HG03558 (cell line): ENCODE data around the gene RHOV.
A peak's percentile ranks its signal among the peaks of the same experiment; 100 is the strongest.

Source experiments
- ATAC-seq: cut with Tn5 transposase; IDR thresholded peaks from one replicate; pipeline ENCODE4 v1.9.1; 2021; ENCODE audit warnings: moderate number of reproducible peaks; ENCODE audit not compliant: unreplicated experiment; ENCODE audit errors: extremely low read depth

The RHOV gene, protein sequence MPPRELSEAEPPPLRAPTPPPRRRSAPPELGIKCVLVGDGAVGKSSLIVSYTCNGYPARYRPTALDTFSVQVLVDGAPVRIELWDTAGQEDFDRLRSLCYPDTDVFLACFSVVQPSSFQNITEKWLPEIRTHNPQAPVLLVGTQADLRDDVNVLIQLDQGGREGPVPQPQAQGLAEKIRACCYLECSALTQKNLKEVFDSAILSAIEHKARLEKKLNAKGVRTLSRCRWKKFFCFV

DNA sequence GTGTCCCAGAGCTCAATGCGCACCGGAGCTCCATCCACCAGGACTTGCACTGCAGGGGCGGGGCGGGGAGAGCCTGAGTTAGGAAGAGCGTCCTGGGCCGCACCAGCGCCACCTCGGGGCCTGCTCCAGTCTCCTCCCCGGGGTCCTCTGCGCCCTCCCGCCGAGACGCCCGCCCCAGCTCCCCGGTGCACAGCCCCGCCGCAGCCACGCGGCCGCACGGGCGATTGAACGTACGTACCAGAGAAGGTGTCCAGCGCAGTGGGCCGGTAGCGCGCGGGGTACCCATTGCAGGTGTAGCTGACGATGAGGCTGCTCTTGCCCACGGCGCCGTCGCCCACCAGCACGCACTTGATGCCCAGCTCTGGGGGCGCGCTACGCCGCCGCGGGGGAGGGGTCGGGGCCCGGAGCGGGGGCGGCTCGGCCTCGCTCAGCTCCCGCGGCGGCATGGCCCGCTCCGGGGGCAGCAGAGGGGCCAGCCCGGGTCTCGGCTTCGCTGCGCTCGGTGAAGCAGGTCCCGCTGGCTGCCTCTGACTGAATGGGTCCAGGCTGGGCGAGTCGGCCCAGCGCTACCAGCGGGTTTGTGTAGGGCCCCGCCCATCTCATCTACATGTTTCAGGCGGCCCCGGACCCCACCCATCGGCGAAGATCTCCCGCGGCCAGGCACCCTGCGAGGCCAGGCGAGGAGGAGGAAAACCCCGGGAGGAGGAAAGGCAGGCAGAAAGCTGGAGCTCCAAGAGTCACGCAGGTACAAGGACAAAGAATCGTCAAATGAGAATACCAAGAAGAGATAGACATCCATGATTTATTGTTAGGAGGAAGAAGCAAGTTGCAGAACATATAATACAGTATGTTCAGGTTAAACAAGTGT is at the start of gene RHOV:
RHOV (minus strand) TSS at position 541 of the 868 bp plus-strand sequence; CDS start at position 446, 95 bp downstream.
- ATAC-seq: peak; percentile 41

DNA sequence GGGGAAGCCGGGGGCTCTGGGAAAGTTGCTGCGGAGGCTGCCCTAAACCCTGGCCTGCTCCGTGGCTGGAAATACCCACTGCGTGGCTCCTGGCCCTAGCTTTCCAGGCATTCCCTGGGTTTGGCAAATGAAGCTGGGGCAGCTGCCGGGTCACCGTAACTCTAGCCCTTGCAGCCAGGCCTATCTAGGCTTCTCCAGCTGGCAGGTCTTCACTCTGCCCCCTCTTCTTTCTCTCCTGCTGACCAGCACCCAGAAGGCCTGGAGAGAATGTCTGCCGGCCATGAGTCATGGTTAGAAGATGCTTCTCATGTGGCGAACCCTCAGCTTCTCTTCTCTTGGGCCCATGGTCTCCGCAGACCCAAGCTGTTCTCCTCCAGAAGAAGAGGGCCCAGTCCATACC is 49.5 kb upstream of the RHOV start:
- no peak for ATAC-seq

DNA sequence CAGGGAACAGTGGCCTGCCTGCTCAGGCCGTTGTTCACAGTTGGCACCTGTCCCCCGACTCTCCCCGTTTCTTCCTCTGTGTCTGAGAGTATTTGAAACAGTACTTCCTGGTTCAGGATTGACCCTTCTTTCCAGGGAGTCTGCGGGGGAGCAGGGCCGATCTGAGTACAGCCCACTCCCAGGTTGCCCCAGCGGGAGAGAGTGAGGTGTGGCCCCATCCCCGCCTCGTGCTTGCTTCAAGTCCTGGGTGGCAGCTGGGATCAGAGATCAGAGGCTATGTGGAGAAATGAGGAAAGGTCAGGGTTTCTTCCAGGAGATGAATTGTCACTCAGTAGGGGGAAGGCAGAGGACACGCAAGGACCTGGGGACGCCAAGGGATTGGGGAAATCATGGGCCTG is 48.6 kb upstream of the RHOV start:
- ATAC-seq: no peak

DNA sequence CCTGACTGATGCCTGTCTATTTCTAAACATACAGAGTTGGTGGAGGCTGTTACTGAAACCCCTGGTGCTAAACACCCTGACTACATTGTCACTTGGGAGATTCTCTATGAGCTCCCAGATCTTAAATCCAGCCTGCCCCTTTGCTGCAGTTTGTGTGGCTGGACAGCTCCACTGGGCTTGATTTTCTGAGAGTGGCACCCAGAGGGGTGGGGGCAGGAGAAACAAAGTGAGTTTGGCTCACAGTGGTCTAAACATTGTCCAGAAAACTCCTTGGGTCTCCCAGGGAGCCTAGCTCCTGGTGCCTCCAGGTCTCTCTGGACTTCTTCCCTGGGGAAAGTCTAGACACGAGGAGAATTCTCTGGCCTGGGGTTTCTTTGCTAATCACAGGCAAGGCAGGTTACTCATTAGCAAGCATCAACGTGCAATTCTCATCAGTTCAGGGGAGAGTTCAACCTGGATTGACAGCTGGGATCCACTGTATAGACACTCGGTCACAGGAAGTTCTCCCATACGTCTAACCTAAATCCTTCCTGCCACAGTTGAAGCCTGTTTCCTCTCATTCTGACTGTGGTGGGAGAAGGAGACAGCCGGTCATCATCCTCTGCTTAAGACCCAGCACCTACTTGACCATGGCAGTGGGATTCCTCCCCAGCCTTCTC is 48.0 kb upstream of the RHOV start:
- no peak for ATAC-seq

DNA sequence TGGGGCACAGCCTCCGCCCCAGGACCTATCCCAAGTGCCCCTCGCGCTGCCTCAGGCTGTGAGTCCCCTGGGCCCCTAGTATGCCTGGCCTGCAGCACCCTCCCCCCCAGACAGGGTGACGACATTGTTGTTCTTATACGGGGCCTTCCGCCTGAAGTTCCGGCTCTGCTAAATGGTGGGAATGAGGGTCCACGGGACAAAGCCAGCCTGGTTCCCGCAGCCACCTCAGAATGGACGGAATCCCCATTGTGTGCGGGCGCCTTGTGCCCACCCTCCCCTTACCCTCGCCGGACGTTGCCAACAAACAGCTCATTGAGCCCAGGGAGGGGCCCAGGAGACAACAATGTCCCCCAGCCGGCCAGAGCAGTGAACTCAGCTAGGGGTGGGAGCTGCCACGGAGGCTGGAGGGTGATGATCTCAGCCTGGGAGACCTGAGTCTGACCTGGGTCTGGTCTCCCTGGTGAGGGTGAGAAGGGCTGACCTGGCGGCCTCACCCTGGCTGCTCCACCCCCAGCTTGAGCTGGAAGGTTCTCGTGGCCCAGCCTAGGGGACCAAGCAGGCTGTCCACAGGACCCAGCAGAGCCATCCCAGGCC is 44.9 kb upstream of the RHOV start:
- no peak for ATAC-seq

DNA sequence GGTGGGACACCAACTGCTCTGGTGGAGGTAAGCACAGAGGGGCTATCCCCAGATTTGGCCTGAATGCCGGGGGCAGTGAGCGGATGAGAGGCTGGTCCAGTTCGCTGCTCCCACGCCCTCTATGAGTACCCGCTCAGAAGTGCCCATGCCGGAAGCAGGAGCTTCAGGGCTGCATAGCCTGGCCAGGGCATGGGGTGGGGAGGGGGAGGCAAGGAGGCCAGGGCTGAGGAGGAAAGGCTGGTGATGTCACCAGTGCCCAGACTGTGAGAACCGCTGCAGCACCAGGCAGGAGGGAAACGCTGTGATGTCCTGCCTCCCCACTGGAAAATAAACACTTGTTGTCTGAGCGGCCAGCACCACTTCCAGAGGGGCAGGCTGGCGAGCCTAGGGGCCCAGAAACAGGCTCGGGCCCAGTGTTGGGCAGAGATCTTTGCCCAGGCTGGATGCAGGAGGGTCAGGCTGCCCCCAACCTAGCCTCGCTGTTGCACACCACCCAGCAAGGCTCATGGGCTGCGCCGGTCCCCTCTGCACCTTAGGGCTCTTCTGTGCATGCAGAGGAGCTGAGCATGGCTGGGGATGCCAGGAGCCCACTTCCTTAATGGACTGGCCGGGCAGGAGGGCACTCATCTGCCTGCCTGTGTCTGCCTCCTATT is 44.2 kb upstream of the RHOV start:
- ATAC-seq: no peak

DNA sequence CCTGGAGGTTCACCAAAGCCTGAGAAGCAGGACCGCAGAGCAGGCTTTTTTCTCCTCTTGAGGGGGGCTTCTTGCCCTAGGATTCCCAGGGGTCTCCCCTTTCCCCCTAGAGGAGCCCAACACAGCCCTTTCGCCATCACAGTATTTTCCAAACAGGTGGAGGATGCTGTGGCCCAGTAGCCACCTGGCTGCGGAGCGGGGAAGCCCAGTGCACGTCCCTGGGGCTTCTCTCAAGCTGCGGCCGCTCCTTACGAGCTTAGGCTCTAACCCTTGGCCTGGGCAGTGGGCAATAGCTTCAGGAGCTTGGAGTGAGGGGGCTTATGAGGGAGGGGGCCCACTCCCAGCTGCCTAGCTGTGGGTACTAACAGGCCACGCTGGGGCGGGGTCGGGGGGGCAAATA is 43.6 kb upstream of the RHOV start:
- ATAC-seq: no peak

DNA sequence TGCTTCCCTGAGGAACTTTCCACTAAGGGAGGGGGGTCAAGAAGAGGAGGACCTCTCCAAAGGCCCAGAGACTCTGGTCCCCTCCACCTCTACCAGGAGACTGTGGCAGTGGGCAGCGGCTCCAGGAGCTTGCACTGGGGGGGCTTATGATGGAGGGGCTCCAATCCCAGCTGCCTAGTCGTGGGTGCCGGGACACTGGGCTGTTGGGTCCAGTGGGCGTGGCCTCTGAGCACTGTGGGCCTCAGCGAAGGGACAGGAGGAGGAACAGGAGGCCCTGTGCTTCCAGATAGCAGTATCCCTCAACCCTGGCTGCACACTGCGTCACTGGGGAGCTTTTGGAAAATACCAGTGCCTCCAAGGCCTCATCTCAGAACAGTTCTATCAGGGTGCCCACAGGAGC is 41.6 kb upstream of the RHOV start:
- ATAC-seq: no peak

DNA sequence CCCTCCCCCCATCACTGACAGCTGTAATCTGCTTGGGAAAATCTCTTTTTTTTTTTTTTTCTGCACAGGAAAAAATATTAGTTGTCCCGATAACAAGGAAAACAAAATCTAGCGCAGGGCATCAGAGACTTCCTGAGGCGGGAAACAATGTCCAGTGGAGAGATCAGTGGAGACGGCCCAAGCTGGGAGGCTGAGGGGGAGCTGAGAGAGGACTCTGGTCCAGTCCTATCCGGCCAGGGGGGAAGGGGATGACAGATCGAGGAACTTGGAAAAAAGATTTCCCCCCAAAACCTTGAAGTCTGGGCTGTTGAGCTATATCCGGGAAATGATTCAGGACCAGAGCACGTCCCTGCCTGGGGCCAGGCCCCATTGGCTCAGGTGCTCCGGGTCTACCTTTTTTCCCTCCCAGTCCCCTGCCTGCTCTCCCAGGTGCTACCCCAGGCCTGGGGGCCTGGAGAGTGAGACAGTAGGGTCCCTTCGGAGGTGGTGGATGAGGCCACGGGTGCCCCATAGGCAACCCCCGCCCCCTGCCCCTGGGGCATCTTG is 41.2 kb upstream of the RHOV start:
- ATAC-seq: no peak

DNA sequence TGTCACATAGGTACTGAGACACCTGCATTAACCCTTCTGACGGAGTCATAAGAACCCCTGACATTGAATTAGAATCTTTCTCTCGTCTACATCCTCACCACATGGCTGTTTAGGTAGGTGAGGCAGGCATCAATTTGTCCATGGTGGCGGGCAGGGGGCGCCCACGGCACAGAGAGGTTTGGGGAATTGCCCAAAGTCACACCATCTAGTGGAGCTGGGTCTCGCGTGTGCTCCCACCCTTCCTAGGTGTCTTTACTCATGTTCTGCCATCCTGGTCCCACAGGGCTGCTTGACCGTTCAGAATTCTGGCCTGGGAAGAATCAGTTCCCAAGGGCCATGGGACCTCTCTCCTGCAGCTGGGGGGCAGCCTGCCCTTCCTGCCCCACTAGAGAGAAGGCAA is 40.5 kb upstream of the RHOV start:
- ATAC-seq: no peak

DNA sequence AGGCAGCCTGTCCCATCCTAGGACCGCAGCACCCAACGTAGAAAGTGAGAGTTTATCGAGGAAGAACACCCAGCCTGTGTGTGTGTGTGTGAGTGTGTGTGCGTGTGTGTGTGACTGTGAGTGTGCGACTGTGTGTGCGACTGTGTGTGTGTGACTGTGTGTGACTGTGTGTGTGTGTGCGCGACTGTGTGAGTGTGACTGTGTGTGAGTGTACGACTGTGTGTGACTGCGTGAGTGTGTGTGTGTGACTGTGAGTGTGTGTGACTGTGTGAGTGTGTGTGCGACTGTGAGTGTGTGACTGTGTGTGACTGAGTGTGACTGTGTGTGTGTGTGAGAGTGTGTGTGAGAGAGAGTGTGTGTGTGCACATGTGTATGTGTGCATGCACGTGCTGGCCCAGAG is 40.0 kb upstream of the RHOV start:
- ATAC-seq: no peak

DNA sequence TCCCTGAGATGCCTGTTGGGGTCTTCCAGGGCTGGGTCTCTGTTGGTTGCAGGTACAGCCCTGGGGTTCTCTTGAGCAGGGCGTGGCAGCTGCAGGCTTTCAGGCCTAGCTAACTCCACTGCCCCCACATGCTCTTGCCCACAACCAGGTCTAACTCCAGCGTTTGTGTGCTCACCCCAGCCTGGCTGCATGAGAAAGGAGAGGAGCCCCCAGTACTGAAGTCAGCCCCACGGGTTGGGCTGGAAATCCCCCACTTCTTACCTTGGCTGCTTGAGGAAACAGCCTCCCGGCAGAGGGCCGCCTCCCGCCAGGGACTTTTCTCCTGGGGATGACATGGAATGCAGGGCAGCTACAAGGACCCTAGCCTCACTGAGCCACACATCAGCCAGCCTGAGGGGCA is 38.4 kb upstream of the RHOV start:
- no peak for ATAC-seq

DNA sequence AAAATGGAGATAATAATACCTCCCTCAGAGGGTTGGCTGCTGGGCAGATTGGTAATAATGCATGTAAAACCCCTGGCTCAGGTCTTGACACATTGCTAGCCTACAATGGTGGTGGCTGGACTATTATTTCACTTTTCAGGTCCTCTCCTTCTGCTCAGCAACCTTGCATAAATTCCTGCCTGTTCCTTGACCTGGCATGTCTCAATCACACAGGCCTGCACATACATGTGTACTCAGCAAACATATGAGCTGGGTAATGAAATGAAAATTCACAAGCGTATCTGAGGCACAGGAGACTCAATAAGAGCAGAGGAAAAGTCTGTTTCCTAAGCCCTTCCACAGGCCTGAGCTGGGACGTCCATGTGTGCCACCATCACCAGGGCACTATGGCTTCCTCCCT is 37.7 kb upstream of the RHOV start:
- ATAC-seq: no peak

DNA sequence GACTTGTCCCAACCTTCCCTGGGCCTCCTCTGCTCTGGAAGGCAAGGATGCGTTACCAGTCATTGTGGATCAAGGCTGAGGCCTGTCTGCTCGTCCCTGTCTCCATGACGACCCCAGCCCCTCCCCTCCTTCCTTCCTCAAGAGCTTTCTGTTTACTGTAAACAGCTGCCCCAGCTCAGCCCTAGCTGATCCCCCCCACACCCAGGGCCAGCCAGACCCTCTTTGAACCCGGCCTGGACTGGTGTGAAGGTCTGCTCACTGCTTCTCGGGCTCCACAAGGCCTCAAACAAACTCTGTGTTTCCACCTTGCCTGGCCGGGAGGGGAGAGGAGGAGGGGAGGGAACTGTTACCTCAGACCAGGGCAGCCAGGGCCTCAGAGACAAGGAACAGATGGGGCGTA is 37.1 kb upstream of the RHOV start:
- no peak for ATAC-seq

DNA sequence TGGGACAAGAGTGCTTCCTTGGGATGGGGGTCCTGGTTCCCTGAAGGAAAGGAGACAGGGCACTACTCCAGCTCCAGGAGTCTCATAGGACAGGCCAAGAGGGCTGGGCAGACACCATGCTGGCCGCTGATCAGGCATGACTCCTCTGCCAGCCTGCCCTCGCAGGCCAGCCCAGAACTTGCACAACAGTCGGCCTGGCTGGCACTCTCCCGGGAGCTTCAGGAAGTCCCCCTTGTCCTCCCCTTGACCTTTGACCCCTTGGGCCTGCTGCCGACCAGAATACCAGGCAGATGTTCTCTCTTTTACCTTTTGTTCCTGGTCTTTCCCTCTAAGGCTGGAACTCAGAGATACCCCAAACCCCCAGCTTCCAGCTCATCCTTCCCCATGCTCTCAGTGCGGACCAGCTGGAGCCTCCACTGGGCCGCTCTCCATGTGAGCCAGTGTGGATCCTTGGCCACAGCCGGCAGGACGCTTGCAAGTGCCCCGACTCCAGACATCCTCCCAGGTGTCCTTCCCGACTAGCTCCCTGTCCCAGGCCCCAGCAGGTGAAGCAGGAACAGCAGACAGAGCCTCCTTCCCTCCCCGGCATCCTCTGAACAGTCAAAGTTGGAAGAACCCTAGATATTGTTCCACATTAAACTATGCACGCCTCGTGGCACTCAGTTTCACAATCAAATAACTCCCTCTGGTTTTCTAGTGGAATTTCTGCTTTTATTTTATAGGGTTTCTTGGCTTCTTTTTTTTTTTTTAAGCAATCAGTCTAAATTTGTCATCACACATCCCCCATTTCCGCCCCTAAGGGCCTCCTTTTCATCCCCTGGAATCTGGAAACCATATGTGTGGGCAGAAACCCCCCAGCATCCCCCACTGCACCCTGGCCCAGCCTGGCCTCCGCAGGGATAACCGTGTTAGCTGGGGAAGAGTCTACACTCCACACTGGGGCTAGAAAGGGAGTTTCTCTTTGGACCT is 35.9 kb upstream of the RHOV start:
- no peak for ATAC-seq

DNA sequence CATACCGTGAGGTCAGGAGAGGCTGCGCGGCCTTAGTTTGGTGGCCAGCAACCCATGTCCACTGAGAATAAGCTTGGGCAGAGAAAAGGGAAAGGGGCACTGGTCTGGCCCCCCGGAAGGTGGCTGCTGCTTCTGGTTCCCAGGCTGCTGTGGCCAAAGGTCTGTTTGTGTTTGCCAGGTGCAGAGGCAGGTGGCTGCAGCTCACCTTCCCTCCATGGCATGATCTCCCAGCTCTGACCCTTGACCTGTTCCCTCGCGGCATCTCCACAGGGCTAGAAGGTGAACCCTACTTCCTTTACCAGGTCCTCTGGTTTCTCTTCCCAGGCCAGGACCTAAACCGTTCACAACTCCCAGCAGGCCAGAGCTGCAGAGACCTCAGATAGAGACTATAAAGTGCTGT is 34.1 kb upstream of the RHOV start:
- ATAC-seq: no peak

DNA sequence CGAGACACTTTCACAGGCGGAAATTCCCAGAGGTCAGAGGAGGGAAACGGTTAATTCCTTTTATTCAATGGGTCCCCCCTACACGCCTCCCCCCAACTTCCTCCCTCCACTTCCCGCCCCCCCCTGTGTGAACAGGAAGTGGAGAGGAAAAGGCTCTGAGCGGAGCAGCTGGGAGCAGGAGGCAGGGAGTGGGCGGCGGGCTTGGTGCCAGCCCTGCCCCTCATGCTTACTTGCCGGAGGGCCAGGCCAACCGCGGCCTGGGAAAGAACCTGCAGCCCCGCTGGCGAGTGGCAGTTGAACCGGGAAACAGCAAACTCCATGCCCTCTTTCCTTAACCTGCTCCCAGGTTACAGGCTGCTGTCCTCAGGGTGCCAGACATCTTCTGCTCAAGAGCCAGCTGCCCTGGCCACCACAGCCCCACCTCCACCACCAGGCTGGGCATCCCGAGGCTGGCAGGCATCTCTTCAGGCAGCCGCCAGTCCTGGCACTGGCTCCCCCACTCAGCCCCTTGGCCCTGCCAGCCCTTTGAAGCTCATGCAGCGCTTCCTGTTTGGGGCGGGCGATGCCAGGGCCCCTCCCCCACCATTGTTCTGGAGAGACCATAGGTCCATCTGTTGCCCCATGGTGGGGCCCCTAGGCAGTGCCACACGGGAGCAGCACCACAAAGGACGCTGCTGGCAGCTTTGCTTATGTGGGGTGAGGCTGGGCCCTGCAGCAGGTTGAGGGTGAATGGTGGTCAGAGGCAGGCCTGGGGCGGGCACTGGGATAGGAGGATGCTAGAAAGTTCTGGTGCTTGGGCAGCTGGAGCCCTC is 33.2 kb upstream of the RHOV start:
- ATAC-seq: no peak
